ENCODE data around the gene KLHL7.
"Not testable (repeated sequence)": the region's sequence is repeated elsewhere in the genome, so short reads cannot be mapped to it uniquely, and the experiment has no call there.

The KLHL7 gene

DNA sequence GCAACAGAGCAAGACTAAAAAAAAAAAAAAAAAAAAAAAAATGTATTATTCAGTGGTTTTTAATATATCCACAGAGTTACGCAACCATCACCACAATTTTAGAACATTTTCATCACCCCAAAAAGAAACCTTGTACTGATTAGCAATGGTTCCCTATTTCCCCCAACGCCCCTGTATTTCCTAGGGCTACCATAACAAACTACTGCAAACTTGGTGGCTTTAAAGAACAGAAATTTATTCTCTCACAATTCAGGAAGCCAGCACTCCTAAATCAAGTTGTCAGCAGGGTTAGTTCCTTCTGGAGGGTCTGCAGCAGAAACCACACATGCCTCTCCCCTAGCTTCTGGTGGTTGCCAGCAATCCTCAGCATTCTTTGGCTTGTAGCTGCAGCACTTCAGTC, 70.4 kb downstream of the KLHL7 start:
- DNase-seq (ENCODE audit: low read depth in 2 of 2, low spot score in 1 of 2): no peak

DNA sequence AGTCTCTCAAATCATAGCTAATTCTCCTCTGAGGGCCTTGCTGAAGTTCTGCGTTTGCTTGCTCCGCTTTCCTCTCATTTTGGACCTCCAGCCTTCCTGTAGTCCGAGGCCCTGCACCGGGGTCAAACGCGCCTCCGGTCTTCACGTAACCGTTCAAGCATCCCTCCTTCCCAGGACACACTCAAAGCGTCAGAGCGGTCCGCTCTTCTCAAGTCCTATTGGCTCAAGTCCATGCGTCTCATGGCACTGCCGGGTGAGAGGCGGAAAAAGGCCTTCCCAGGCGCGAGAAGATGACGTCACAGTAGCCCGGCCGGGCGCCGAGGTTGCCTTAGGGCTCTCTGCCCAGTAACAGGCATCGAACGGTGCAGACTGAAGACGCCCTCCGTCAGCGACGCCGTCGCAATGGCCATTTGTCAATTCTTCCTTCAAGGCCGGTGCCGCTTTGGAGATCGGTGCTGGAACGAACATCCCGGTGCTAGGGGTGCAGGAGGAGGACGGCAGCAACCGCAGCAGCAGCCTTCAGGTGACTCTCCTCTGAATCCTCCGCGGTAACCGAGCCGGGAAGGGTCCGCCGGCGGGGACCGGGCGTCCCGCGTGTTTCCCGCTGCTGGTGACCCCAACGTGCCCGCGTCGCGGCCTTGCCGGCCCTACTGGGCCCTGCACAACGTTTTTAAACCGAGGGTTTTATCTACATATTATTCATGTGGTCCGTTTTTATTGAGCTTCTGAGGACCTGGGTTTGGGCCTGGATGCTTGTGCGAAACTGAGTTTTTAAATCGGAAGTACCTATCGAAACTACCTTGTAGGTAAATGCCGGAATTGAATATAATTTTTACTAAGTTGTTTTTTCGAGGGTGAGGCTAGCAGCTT, 76.3 kb downstream of the KLHL7 start, which contains the start of gene NUP42:
Gene NUP42, plus strand, starts transcription at position 365 of the 870 bp plus-strand sequence. Its CDS starts 38 bp downstream, at position 403.
- DNase-seq (ENCODE audit: low read depth in 2 of 2, low spot score in 1 of 2): peak; percentile 91 to 96

GRCh38 chr7:23183279-23184012, 77.9 kb downstream of the KLHL7 start:
- no peak for DNase-seq (ENCODE audit: low read depth in 2 of 2, low spot score in 1 of 2)

- DNase-seq (ENCODE audit: low read depth in 2 of 2, low spot score in 1 of 2): no peak
Measured at GRCh38 chr7:23184291-23184690, 78.7 kb downstream of the KLHL7 start.

DNA sequence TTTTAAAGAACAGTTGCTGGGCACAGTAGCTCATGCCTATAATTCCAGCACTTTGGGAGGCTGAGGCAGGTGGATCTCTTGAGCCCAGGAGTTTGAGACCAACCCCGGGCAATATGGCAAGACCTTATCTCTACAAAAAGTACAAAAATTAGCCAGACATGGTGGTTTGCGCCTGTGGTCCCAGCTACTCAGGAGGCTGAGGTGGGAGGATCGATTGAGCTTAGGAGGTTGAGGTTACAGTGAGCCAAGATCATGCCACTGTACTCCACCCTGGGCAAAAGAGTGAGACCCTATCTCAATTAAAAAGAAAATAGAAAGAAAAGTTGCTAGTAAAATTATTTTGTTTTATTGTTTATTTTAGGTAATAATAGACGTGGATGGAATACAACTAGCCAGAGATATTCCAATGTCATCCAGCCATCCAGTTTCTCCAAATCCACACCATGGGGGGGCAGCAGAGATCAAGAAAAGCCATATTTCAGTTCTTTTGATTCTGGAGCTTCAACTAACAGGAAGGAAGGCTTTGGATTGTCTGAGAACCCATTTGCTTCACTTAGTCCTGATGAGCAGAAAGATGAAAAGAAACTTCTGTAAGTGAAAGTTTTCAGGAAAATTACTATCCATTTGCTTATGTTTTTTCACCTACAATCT, 79.2 kb downstream of the KLHL7 start:
- DNase-seq (ENCODE audit: low read depth in 2 of 2, low spot score in 1 of 2): no peak

- DNase-seq (ENCODE audit: low read depth in 2 of 2, low spot score in 1 of 2): no peak
Measured at GRCh38 chr7:23185980-23186379, 80.4 kb downstream of the KLHL7 start.

DNA sequence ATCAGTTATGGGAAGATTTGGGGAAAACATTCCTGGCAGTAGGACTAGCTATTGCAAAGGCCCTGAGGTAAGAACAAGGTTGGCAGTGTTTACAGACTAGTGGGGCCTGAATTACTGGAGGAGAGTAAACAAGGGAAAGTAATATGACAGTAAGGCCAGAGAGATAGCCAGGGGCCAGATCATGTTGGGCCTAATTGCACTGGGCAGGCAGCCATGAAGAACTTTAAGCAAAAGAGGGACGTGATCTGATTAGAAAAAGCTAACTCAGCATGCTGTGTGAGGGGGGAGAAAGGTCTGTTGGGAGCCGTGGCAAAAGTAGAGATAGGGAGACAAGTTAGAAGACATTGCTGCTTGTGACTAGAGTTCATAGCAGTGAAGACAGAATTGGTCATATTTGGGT, 85.4 kb downstream of the KLHL7 start:
- DNase-seq (ENCODE audit: low read depth in 2 of 2, low spot score in 1 of 2): no peak

- DNase-seq (ENCODE audit: low read depth in 2 of 2, low spot score in 1 of 2): not testable (repeated sequence)
Measured at GRCh38 chr7:23193650-23194227, 88.2 kb downstream of the KLHL7 start.

DNA sequence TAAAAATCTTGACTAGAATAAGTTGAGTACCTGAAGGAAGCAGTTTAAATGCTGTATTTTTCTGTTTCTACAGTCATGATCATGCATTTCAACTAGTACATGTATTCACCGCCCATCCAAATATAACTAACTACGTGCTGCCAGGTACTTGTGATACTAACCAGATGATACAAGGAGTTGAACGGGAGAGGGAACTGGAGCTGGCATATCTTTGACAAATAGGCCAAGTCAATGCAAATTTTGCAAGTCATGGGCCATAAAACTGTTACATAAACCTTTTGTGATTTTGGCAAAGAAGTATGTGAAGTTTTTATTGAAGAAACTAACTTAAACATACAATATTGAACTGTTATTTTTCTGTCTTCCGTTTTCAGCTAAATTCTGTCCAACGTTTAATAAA, 90.7 kb downstream of the KLHL7 start:
- no peak for DNase-seq (ENCODE audit: low read depth in 2 of 2, low spot score in 1 of 2)

DNA sequence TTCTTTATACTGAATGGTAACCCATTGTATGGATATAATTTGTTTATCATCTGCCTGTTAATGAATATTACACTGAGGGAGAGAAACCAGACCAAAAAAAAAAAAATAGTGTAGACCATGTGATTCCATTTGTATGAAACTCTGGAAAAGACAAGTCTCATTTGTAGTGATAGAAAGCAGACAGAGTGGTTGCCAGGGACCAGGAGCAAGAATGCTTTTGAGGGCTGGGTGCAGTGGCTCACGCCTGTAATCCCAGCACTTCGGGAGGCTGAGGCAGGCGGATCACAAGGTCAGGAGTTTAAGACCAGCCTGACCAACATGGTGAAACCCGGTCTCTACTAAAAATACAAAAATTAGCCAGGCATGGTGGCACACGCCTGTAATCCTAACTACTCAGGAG, 92.2 kb downstream of the KLHL7 start:
- not testable (repeated sequence) for DNase-seq (ENCODE audit: low read depth in 2 of 2, low spot score in 1 of 2)

- DNase-seq (ENCODE audit: low read depth in 2 of 2, low spot score in 1 of 2): no peak
Measured at GRCh38 chr7:23200331-23200730, 94.7 kb downstream of the KLHL7 start.

DNA sequence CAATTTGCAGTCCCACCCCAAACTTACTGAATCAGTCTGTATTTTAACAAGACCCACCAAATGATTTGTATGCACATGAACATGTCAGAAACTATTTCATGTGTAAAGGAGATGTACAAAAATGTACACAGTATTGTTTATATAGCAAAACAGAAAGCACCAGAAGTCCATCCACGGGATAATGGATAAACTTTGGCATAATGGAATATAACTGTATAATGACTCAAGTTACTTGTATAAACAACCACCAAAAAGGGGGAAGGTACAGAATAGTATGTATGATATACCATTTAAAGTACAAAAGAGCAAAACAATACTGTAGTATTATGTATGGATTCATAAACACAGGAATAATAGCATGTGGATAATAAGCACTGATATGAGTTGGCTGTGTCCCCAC, 98.7 kb downstream of the KLHL7 start:
- DNase-seq (ENCODE audit: low read depth in 2 of 2, low spot score in 1 of 2): no peak

- DNase-seq (ENCODE audit: low read depth in 2 of 2, low spot score in 1 of 2): no peak
Measured at GRCh38 chr7:23205577-23205908, 100.0 kb downstream of the KLHL7 start.

DNA sequence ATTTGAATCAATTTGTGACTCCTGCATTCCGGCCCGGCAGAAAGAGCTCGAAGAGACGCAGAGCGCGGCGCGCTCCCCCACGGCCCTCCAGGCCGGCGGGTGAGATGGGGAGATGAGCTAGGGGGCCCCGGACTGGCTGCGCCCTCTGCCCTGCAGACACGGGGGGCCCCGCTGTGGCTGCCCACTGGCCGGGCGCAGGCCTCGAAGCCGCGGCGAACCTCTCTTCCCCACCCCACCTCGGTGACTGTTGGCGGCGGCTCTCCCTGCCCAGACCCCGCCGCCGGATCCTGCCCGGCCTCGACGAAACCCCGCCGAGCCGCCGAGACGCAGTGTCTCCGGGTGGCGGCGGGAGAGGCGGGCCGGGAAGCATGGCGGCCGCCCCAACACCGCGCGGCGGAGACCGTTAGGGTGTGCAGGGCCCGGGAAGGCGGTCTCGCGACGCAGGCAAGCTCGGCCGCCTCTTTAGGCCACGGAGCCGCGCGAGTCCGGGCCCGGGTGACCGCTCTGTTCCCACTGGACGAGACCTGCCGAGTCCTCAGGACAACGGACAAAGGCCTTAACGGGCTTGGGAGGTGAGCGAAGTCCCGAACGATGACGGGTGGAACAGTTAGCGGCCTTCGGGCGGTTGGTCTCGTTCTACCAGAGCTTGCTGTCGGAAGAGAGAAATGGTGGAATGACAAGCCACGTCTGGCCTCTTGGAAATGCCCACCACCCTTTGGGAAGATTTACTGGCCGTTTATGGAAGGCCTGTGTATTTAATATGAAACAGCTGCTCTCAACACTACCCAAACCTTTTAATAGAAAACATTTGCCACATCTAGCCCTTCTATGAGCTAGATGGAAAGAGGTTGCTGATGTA, 100.6 kb downstream of the KLHL7 start:
- no peak for DNase-seq (ENCODE audit: low read depth in 2 of 2, low spot score in 1 of 2)

- DNase-seq (ENCODE audit: low read depth in 2 of 2, low spot score in 1 of 2): no peak
Measured at GRCh38 chr7:23207021-23207420, 101.4 kb downstream of the KLHL7 start.

- no peak for DNase-seq (ENCODE audit: low read depth in 2 of 2, low spot score in 1 of 2)
Measured at GRCh38 chr7:23207884-23208283, 102.3 kb downstream of the KLHL7 start.

- DNase-seq (ENCODE audit: low read depth in 2 of 2, low spot score in 1 of 2): no peak
Measured at GRCh38 chr7:23208316-23208715, 102.7 kb downstream of the KLHL7 start.

DNA sequence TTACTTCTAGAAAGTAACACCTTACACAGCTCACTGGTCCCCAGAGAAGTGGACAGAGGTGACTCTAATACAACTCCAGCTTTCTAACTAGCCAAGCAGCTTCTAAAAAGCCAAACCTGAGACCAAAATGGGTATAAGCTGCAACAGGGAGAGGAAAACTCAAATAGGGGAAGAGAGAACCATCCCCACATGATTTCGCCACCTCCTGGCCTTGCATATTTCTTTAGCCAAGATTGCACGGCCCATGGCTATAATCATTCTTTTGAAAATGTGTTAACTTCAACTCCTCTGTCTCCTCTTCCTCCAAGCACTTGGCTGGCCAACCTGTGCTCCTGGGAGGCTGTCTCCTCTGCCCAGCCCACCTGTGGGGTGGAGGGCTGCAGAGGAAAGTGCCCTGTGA, 104.9 kb downstream of the KLHL7 start:
- no peak for DNase-seq (ENCODE audit: low read depth in 2 of 2, low spot score in 1 of 2)

DNA sequence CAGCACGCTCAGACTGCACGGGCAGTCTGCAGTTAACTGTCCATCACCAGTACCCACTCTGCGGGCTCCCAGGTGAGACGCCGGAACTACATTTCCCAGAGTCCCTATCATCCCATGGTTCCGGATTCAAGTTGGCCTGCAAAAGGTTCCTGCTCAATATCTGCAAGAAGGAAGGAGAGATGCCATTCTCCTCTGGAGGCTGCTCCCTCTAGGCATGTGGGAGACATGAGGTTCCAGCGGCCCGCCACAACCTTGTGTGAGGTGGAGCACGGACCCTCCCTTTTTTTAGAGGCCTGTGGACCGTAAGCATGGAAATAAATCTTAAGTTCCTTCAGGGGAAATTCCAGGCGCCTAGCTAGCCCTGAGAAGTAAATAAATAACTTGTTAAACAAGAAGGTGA, 106.0 kb downstream of the KLHL7 start:
- no peak for DNase-seq (ENCODE audit: low read depth in 2 of 2, low spot score in 1 of 2)

DNA sequence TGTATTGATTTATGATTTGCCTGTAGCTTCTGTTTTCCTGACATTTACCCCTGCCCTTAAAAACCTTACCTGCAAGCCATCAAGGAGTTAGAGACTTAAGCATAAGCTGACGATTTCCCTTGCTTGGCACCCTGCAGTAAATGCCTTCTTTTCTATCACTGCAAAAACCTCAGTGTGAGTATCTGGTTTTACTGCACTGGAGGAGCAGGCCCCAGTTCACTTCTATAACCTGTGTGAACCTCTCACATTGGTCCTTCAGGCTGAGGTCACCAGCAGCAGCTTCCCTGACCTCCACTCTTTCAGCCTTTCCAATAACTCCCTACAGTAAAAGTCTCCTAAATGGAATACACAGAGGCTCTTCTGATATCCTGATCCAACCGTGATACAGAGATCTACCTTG, 106.8 kb downstream of the KLHL7 start:
- DNase-seq (ENCODE audit: low read depth in 2 of 2, low spot score in 1 of 2): no peak

- DNase-seq (ENCODE audit: low read depth in 2 of 2, low spot score in 1 of 2): no peak
Measured at GRCh38 chr7:23212841-23213240, 107.3 kb downstream of the KLHL7 start.
